Spinal cord (tissue), 10 donors: Measurements from ENCODE around the gene SCMH1. TPM values are rescaled to one million over a fixed set of nuclear protein-coding genes. Genes with fewer than 3 reads are reported as not detected.
A peak's percentile ranks its signal among the peaks of the same experiment; 100 is the strongest.

Source experiments
- DNase-seq, 6 donors: peaks; one replicate each; pipeline versions ENCODE4 v3.0.0 to v3.0.0-alpha.2; 2013 to 2015; ENCODE audit warnings: low spot score in 6 of 6, low read depth in 4 of 6
- H3K27ac ChIP-seq: one replicate; pipeline ENCODE4 v1.5.1; 2013; ENCODE audit warnings: low read depth, low read length, control low read depth
- H3K27me3 ChIP-seq: one replicate; pipeline ENCODE4 v1.6.1; 2013; ENCODE audit warnings: low read length; ENCODE audit not compliant: control insufficient read depth, insufficient read depth
- H3K36me3 ChIP-seq: one replicate; pipeline ENCODE4 v1.6.1; 2013; ENCODE audit warnings: low read length; ENCODE audit not compliant: control insufficient read depth, insufficient read depth
- H3K4me1 ChIP-seq: one replicate; pipeline ENCODE4 v1.6.1; 2013; ENCODE audit warnings: low read length; ENCODE audit not compliant: control insufficient read depth, insufficient read depth
- H3K4me3 ChIP-seq: one replicate; pipeline ENCODE4 v1.5.1; 2013; ENCODE audit warnings: low read depth, low read length, control low read depth
- H3K9me3 ChIP-seq: one replicate; pipeline ENCODE4 v1.6.1; 2013; ENCODE audit warnings: low read length; ENCODE audit not compliant: control insufficient read depth, insufficient read depth
- WGBS: methylation state at CpG from one replicate; pipeline ENCODE4 v1.1.5; 2013; ENCODE audit warnings: missing lambda C conversion rate; ENCODE audit not compliant: insufficient coverage; 5-methylcytosine and 5-hydroxymethylcytosine counted together
- polyA plus RNA-seq, 2 donors: library from polyadenylated mRNA; unstranded; fragments of 120-200 nt; gene quantifications; one replicate each; pipeline ENCODE4 v1.2.1, GENCODE V29; 2013; ENCODE audit not compliant: insufficient read length in 2 of 2
- total RNA-seq, 2 donors: library from RNA; depleted of rRNA in 1 of 2; stranded (reverse); fragments of 120-200 nt in 1 of 2; fragments of >200 nt in 1 of 2; gene quantifications; one replicate each; pipeline versions ENCODE4 v1.2.3 to v1.2.4, GENCODE V29; 2013 to 2014
- donor health status: healthy.

SCMH1 gene
- total and polyA plus RNA-seq, 4 donors = 30.9 to 58.2 (median 43.2) TPM

GRCh38 chr1:41097105-41097504, 145.0 kb downstream of the SCMH1 start:
- Histone ChIP-seq H3K4me1 (no peaks in the 10 kb centered on the region), H3K9me3 (no peaks in the 10 kb centered on the region), H3K27ac (no peak overlapping the region), H3K4me3 (no peak overlapping the region), H3K27me3 (no peaks in the 10 kb centered on the region), H3K36me3 (no peaks in the 10 kb centered on the region)
- peak in 1 of 6 donors; percentile 17 for DNase-seq
- WGBS = 81% methylated on average over 3 of the region's 4 CpGs

GRCh38 chr1:41093826-41094225, 148.3 kb downstream of the SCMH1 start:
- Histone ChIP-seq H3K4me3 (no peak overlapping the region), H3K27me3 (no peaks in the 10 kb centered on the region), H3K27ac (no peak overlapping the region), H3K4me1 (no peaks in the 10 kb centered on the region), H3K9me3 (no peaks in the 10 kb centered on the region), H3K36me3 (no peaks in the 10 kb centered on the region)
- WGBS = no CpG with 5 or more reads among the region's 5 CpGs
- no peak for DNase-seq

GRCh38 chr1:41086921-41087320, 155.2 kb downstream of the SCMH1 start:
- no peak overlapping the region for H3K27ac ChIP-seq
- no peak overlapping the region for H3K4me3 ChIP-seq
- H3K36me3 ChIP-seq = no peaks in the 10 kb centered on the region
- no peak for DNase-seq
- no peaks in the 10 kb centered on the region for H3K4me1 ChIP-seq
- H3K9me3 ChIP-seq = no peaks in the 10 kb centered on the region
- H3K27me3 ChIP-seq = no peaks in the 10 kb centered on the region

GRCh38 chr1:41078616-41079015, 163.5 kb downstream of the SCMH1 start:
- DNase-seq = no peak
- peaks cover 3% of the 10 kb centered on the region for H3K9me3 ChIP-seq
- no peaks in the 10 kb centered on the region for H3K27me3 ChIP-seq
- H3K36me3 ChIP-seq = peaks cover 6% of the 10 kb centered on the region
- 100% methylated on average over 1 of the region's 2 CpGs for whole genome bisulfite sequencing
- H3K27ac ChIP-seq = no peak overlapping the region
- no peaks in the 10 kb centered on the region for H3K4me1 ChIP-seq
- no peak overlapping the region for H3K4me3 ChIP-seq

GRCh38 chr1:41078193-41078592, 163.9 kb downstream of the SCMH1 start:
- peaks cover 3% of the 10 kb centered on the region for H3K9me3 ChIP-seq
- H3K27me3 ChIP-seq = no peaks in the 10 kb centered on the region
- no peaks in the 10 kb centered on the region for H3K4me1 ChIP-seq
- no CpG with 5 or more reads among the region's 3 CpGs for WGBS
- no peak overlapping the region for H3K27ac ChIP-seq
- H3K36me3 ChIP-seq = peaks cover 6% of the 10 kb centered on the region
- DNase-seq = no peak
- H3K4me3 ChIP-seq = no peak overlapping the region

- H3K36me3 ChIP-seq = peaks cover 9% of the 10 kb centered on the region
- H3K4me3 ChIP-seq = no peak overlapping the region
- DNase-seq = no peak
- H3K27ac ChIP-seq = no peak overlapping the region
- no peaks in the 10 kb centered on the region for H3K4me1 ChIP-seq
- H3K9me3 ChIP-seq = peaks cover 3% of the 10 kb centered on the region
- no peaks in the 10 kb centered on the region for H3K27me3 ChIP-seq
These were observed 168.1 kb downstream of the SCMH1 start for GRCh38 chr1:41073971-41074370.

- Histone ChIP-seq H3K36me3 (peaks cover 9% of the 10 kb centered on the region), H3K4me3 (no peak overlapping the region), H3K9me3 (no peaks in the 10 kb centered on the region), H3K27ac (no peak overlapping the region), H3K27me3 (no peaks in the 10 kb centered on the region), H3K4me1 (no peaks in the 10 kb centered on the region)
- no CpG with 5 or more reads among the region's 1 CpG for WGBS
- peak in 1 of 6 donors; percentile 3 for DNase-seq
These were observed 170.1 kb downstream of the SCMH1 start for GRCh38 chr1:41072051-41072450.

GRCh38 chr1:41056907-41057306, 185.2 kb downstream of the SCMH1 start:
- no peaks in the 10 kb centered on the region for H3K4me1 ChIP-seq
- no peaks in the 10 kb centered on the region for H3K9me3 ChIP-seq
- H3K27ac ChIP-seq = no peak overlapping the region
- peaks cover 19% of the 10 kb centered on the region for H3K36me3 ChIP-seq
- no peak for DNase-seq
- H3K4me3 ChIP-seq = no peak overlapping the region
- WGBS = no CpG with 5 or more reads among the region's 5 CpGs
- H3K27me3 ChIP-seq = no peaks in the 10 kb centered on the region

GRCh38 chr1:41053316-41053715, 188.8 kb downstream of the SCMH1 start:
- H3K36me3 ChIP-seq = peaks cover 33% of the 10 kb centered on the region
- WGBS = 62% methylated on average over 2 of the region's 2 CpGs
- no peak overlapping the region for H3K4me3 ChIP-seq
- DNase-seq = no peak
- H3K4me1 ChIP-seq = no peaks in the 10 kb centered on the region
- H3K27ac ChIP-seq = no peak overlapping the region
- H3K27me3 ChIP-seq = no peaks in the 10 kb centered on the region
- H3K9me3 ChIP-seq = no peaks in the 10 kb centered on the region

GRCh38 chr1:41051022-41051421, 191.1 kb downstream of the SCMH1 start:
- no peak for DNase-seq
- H3K36me3 ChIP-seq = peaks cover 41% of the 10 kb centered on the region
- no peak overlapping the region for H3K4me3 ChIP-seq
- H3K4me1 ChIP-seq = peaks cover 7% of the 10 kb centered on the region
- no peaks in the 10 kb centered on the region for H3K27me3 ChIP-seq
- WGBS = no CpG with 5 or more reads among the region's 1 CpG
- no peak overlapping the region for H3K27ac ChIP-seq
- H3K9me3 ChIP-seq = no peaks in the 10 kb centered on the region
